NCI-H128 (cell line): Measurements from ENCODE around the gene F5.
"Not testable (repeated sequence)": the region's sequence is repeated elsewhere in the genome, so short reads cannot be mapped to it uniquely, and the experiment has no call there.

Experiments used
- DNase-seq: peaks from one replicate; lab custom pipeline; 2025; ENCODE audit not compliant: unreplicated experiment; lab: John Stamatoyannopoulos, UW

Gene F5

DNA sequence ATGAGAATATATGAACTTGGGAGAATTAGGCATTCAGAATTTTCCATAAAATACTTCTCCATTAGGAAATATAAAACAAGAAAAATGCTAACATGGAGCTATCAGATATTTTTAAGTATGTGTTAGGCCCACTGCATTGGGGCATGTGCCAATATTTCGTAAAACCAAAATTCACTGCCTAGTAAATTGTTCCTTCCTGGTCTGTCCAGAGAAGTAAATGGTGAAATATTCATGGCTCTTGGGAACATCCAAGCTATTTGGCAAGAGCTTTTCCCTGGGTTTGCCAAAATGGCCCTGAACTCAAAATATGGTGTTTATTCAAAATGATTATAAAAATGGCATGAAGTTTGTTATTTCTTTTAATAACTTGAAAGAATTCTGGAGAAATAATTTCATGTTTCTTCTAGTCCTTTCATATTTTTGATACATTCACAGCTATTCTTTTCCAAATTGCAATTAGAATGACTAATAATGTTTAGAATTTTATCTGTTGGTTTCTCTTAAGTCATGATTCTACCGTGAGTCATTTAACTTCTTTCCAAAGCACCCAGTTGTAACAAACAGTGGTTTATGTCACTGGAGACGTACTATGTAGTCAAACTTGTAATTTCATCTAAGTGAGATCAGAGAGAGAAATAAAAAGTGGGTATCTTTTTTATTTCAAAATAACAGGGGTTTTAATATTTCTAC lies 74.8 kb downstream of the F5 start:
- no peak for DNase-seq

DNA sequence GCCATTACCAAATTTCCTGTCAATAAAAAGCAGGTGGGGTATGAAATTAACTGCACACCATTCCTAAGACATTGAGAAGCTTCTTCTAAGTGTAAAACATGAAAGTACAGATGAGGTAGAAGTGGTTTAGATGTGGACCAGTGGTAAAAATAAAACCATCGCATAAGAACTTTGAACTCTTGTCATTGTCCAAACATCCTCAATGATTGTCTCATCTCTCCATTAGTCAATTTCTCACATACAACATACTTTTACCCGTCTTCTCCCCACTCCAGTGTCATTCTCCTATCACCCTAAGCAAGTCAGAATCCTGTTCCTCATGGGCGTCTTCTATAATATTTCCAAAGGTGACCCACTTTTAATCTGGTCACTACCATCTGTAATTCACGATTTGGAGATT lies 76.2 kb downstream of the F5 start:
- DNase-seq: no peak

DNA sequence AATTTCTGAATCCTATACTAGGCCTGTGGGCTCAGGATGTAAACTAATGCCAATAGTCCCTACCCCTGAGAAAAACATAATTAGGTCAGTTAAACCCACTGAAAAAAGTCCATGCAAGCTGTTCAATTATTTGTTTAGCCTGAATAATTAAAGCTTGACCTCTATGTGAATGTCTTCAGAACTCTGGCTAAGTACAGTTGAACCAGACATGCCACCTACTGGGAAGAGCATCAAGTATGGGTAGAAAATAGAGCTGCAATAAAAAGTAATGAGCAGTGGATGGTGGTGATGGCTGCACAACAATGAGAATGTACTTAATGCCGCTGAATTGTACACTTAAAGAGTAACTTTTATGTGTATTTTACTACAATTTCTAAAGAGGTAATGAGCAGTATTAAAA lies 76.9 kb downstream of the F5 start:
- DNase-seq: no peak

DNA sequence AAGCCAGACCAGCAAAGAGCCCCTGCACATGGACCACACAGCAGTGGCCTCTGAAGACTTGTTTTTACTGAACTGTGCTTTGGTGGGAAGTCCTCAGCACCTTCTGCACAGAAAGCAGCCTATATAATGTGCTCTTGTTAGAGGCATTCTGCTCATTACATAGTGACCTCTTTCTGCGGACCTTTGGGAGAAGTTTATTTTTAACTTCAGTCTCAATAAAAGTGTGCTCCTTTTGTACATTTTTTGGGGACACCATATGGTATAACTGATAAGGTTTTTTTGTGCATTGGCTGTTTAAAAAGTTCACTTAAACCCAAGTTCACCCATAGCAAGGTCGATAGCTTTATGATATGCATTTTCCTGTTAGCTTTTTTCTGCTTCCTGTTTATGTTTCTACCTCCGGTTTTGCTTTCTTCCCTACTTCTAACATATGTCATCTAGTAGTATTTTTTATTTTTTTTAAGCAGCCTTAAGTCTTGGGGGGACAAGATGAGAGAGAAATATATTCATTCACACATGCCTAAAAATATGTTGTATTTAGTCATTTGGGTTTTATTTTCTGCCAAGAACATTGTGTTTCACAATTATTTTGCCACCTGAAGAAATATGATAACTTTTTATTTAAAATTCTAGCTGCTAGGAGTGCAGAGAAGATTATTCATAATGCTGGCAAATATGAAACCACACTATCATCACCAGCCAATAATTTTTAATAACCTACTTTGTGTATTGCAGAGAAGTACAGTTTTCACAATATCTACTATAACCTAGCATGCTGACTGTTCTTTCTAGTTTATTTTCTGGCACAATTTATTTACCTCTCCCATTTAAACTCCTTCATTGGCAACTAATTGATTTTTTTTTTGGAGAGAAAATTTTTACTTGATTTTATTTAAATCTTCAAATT lies 77.6 kb downstream of the F5 start:
- DNase-seq: no peak

DNA sequence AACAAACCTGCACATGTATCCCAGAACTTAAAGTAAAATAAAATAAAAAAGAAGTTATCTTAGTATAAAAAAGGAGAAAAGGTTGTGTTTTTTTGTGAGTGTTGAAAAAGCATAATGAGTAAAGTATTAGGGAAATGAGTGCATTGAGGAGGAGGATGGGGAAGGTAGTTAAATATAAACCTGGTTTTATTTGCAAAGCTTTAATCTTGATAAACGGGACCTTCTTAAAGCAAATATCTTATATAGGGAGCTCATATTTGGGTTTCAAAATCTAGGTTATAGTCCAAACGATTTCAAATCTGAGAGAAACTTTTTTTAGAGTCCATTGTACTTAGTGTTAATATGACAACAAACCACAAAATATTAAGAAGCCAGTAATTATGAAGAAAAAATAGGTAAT lies 78.9 kb downstream of the F5 start:
- DNase-seq: no peak

DNA sequence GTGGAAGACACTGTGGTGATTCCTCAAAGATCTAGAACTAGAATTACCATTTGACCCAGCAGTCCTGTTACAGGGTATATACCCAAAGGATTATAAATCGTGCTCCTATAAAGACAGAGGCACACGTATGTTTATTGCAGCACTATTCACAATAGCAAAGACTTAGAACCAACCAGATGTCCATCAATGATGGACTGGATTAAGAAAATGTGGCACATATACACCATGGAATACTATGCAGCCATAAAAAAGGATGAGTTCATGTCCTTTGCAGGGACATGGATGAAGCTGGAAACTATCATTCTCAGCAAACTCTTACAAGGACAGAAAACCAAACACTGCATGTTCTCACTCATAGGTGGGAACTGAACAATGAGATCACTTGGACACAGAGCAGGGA lies 82.7 kb downstream of the F5 start:
- not testable (repeated sequence) for DNase-seq

DNA sequence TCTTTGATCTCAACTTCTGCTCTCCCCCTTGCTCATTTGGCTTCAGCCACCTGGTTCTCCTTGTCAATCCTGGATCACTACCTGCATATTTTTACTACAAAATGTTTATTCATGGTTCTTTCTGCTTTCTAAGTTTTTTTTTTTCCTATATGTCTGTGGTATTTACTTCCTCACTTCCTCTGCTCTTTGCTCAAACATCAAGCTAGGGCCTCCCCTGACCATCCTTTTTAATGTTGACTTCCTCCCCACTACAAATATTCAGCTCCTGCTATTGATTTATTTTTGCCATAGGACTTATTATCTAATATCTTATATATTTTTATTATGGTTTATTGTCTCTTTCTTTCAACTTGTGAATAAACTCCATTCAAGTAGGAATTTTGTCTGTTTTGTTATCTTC lies 86.5 kb downstream of the F5 start:
- no peak for DNase-seq

DNA sequence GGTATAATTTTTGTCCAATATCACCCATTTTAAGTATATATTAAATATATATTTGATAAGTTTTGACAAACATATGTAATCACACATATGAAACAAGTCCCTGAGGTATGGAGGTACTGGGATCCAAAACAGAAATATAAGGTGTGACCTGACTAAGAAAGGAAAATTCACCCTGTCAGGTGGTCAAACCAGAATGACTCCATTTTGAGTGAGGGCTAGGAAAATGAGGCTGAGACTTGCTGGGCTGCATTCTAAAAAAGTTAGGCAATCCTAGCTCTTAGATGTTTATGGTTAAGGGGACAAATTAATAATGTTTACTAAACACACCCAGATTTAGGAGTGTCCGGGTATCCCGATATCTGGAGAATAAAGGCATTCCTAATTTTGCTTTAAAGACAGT lies 89.0 kb downstream of the F5 start:
- no peak for DNase-seq

DNA sequence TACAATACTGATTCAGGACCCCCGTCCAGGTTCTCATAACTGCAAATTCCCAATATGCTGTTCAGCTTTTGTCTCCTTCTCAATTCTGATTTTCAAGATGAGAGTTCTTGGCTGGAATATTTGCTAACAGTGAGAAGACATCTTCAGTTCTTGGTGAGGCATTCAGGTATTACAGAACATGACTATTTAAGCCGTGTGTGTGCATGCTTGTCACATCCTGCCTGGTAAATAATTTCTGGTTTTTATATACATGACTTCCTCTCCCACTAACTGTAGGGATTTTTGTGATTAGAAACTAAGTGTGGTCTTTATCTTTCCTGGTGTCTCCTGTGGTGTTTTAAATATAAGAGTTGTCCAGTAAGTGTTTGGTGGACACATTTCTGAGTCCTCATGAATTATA lies 90.4 kb downstream of the F5 start:
- DNase-seq: no peak

DNA sequence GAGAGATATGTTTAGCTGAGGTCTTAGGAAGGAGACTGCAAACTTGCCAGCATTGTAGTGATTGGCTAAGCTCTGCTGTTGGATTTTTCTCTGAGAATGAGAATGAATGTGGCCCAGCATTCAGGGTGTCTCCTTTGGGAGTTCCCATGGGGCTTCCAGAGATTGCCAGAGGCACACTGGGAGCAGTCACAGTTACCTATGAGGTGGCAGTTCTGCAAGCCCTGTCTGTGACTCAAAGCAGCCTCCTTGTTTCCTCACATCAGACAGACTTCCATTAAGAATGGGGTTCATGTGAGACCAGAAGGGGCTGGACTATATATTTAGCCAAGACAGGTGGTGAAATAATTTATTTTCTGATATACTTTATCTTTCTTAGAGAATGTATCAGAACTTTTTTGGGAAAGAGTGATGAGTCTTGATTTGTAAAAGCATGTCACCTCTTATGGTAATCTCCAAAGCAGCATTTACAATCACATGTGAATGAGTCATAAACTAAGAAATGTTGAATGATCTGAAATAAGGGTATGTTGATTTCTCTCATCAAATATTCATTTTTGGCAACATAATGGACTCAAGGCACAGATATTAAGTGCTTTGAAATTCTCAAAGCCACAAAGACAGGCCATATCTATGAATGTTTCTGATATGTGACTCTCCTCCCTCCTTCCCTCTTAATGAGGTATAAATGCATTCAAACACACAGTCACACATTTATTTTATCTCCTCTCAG lies 91.1 kb downstream of the F5 start:
- no peak for DNase-seq

DNA sequence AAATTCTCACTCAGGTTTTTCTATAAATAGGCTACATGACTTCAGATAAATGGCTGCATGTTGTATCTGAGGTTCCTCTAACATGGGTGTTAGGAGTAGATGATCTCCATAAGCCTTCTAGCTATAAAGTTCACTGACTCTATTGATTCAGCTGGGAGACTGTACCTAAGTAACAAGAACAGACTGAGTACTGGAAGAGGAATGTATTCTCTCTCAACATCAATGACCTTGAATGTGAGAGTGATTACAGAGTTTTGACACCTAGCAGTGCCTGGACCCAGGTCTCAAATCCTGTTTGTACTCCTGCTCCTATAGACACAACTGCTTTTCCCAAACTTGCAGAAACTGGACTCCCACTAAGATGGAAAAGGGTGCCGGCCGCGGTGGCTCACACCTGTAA lies 91.9 kb downstream of the F5 start:
- DNase-seq: no peak

DNA sequence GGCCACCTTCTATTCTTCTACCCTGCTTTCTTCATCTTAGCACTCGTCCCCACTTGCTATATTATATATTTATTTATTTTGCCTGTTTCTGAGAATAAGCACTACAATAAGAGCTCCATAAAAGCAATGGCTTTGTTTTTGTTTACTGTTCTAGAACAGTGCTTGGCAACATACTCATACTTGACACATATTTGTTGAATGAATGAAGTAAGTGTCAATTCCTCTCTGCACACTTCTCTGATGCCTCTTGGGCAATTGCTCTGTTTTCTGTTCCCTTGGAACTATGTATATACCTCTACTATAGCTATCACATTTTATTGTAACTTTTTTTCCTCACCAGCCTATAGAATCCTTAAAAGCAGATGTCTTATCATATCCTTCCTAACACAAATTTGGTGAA lies 93.0 kb downstream of the F5 start:
- no peak for DNase-seq

DNA sequence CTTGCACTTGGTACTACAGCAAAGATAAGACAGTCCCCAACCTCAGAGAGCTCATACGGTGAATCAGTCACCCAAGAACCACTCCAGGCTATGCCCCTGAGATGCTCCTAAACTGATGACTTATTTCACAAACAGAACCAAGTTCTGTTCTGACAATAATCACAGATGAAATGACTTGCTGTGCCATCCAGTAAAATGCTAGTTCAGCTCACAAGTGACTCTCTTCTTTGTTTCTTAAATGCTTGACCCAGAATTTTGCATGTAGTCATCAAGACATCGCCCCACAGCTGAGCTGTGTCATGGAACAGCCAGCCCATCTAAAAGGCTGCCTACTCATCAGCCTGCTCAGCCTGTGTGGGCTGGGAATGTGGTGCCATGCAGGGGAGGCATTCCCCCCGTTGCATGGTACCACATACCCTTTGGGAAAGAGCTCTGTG lies 94.4 kb downstream of the F5 start:
- no peak for DNase-seq

DNA sequence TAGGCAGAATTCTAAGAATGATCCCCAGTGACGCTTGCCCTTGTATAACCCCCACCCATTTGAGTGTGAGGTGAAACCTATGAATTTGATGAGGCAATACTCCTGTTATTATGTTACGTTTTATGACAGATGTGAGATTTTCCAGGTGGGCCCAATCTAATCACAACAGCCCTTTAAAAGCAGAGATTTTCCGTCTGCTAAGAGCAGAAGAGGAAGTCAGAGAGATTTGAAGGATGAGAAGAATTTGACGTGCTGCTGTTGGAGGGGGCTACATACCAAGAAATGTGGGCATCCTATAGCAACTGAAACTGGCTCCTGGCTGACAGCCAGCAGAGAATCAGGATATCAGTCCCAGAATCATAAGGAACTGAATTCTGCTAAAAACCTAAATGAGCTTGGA lies 98.1 kb downstream of the F5 start:
- DNase-seq: no peak

DNA sequence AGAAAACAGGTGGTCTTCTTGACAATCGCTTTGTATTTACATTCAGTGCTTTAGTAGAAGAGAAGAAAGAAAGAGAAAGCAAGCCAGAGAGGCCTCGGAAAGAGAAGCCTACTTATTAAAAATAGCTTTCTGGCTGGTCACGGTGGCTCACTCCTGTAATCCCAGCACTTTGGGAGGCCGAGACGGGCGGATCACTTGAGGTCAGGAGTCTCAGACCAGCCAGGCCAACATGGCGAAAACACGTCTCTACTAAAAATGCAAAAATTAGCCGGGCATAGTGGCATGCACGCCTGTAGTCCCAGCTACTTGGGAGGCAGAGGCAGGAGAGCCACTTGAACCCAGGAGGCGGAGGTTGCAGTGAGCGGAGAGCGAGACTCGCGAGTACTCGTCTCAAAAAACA lies 98.7 kb downstream of the F5 start:
- DNase-seq: no peak

DNA sequence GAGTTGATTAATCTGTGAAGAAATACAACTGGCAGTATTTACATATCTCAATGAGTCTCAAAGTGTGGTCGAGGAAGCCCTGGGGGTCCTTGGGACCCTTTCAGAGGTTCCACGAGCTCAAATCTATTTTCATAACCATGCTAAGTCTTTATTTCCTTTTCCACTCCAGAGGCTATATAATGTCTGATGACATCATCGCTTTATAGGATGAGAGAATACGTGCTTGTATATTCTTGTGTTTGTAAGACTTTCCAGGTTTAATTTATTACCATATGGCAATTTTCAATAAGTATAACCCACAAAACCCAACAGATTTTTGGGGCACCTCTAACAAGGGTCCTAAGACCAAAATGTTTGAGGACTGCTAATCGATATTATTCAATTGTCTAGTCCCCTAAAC lies 99.1 kb downstream of the F5 start:
- no peak for DNase-seq

DNA sequence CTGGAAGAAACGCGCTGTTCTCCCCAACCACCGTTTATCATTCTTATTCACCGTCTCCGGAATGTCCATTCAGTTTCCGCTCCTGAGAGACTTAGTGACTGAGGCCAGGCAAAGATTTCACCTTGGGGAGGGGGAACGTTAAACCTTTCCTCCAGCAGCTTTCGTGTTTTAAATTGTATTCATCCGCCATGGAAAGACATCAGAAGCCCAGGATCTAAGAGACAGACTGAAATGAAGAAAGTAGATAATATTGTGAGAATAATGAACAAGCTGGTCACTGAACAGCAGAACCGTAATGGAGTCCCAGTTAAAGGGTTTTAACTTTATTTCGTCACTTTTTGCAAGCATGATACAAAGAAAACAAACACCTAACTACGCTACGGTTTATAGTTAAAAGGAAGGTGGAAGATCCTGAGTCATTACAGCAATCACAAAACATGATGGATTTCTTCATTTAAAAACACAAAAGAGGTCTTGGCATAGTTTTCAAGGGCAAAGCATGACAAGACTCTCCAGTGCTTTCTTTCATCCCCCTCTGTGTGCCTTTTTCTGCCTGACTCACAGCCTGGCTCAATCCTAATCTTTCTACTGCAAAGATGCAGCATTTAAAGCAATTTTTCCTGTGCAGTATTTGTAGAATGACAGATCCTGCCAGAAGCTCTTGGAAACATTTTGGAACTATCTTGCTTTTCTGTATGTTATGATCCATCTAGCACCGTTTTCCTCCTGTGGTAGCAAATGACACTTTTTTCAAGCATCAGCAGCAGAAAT lies 99.8 kb downstream of the F5 start:
- no peak for DNase-seq

DNA sequence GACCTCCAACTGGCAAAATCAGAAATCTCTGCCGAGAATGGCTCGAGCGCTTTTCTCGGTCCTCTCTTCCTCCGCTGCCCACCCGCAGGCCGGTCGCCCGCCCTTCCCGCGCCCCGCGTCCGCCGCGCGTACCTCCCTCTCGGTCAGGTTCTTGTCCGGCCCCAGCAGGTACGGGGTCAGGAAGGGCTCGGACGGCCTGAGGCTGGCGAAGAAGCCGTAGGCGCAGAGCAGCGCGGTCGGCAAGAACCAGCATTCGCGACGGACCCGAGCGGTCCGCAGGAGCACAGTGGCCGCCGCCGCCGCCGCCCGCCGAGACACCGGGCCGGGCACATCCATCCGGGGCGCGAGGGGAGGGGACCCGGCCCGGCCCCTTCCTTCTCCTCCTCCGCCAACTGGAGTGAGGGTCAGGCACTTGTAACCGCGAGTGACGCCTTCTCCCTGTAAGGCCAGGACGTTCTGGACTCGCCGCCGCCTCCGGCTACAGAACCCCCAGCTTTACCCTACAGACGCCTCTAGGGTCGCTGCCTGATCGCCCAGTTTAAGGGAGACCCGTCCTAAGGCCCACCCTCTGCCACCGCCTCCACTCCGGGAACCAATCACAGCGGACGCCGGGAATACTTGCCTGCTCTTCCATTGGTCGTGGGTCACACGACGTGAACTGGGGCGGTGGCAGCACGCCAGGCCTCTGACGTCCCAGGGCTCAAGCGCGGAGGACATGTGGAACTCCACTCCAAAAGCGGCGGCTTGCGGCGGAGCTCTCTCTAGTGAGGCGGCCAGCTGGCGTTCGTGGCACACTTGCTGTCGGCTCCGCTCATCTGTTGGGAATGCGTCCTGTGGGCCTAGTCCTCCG lies 100.6 kb downstream of the F5 start, which contains the start of gene SLC19A2:
TSS of gene SLC19A2 (minus strand) at position 514 of the 850 bp plus-strand sequence. CDS start at position 336, 178 bp downstream.
- peak; percentile 99 for DNase-seq

DNA sequence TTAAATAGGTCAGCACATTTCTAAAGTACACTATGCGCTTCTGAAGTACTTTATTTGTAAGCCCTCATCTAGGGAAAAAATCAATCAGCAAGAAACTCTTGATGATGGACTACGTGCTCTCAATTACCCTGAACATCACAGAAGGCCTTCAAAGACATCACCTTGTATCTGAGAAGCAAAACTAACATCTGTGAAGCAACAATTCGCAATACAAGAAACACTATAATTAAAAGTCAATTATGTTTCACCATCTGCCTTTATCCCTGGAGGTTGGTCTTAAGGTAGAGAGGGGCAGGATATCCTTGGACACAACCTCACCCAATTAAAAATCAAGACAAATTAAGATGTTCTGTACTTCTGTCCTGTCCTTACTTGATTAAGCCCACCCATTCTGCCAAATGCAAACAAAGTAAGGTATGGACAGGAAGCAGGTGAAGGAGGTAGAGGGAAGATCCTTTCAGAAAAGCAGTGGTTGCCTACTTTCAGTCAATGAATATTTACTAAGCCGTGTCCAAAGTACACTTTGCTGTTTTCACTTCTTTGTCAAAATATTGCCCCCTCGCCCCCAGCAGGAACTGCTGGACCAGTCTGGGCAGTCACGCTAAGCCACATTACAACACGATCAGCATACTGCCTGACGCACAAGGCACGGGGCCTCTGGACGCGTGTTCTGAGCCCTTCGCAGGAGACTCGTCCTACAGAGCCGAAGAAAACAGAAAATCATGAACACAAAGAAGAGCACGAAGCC lies 101.4 kb downstream of the F5 start:
- DNase-seq: no peak
